ENCODE results near the gene PTPRE.

PTPRE gene

DNA sequence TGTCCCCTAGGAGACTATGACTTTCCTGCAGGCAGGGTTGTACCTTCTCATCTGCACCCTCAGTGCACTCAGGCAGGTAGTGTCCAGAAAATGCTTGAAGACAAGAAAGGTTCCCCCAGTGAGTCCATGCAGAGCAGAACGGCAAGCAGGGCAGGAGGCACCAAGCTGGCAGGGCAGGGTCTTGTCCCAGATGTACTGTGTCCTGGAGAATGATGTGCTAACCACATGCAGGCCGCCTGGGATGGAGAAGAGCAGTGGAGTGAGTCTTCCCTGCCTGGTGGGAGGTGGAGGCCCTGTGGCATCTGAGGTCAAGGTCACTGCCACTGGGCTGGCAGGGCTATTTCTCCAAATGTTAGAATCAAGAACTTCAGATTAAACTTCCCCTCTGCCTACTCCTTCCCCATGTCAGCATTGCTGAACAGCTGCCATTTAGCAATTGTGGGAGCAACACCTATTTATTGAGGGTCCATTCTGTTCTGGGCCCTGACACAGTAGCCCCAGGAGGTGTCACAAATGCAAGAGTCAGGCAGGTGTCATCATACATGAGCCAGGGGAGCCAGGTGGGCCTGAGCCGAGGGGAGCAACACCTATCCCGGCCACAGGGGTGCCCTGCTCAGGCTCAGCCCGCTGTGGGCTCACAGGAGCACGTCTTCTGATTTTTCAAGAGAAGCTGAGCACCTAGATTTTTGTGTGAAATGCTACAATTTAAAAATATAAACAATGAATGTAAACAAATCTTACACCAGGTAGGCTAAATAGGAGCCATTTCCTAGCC, 34.1 kb downstream of the PTPRE start:
- DNase-seq (ENCODE audit: low read depth), result no peak
- in situ Hi-C loops (cut with HindIII; ENCODE audit: low sequenced_read_pairs), result no loop called here
- TF ChIP-seq, protein P1, sequence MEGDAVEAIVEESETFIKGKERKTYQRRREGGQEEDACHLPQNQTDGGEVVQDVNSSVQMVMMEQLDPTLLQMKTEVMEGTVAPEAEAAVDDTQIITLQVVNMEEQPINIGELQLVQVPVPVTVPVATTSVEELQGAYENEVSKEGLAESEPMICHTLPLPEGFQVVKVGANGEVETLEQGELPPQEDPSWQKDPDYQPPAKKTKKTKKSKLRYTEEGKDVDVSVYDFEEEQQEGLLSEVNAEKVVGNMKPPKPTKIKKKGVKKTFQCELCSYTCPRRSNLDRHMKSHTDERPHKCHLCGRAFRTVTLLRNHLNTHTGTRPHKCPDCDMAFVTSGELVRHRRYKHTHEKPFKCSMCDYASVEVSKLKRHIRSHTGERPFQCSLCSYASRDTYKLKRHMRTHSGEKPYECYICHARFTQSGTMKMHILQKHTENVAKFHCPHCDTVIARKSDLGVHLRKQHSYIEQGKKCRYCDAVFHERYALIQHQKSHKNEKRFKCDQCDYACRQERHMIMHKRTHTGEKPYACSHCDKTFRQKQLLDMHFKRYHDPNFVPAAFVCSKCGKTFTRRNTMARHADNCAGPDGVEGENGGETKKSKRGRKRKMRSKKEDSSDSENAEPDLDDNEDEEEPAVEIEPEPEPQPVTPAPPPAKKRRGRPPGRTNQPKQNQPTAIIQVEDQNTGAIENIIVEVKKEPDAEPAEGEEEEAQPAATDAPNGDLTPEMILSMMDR (IDR thresholded peaks at IDR 0.05; ENCODE audit: low read depth, low read length, missing control alignments), result no peak
- H3K4me3 ChIP-seq (ENCODE audit: low read depth, low read length), result no peak overlapping the region

DNA sequence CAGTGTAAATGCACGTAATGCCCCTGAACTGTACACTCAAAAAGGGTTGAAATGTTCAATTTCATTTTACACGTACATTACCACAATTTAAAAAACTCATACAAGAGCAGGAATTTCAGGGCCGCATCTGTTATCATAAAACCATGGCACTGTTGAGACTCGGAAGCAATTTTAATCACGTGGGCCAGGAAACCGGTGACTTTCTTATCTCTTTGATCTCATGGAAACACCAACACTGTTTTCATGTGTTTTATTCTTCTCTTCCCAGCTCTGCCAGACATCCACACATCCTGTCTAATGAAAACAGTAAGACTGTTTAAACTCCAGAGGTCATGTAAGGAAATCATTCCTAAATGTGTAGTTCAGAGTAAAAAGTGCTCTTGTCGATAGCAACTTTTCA, 35.9 kb downstream of the PTPRE start:
- TF ChIP-seq, protein P1 (IDR thresholded peaks at IDR 0.05; ENCODE audit: low read depth, low read length, missing control alignments), result no peak
- no peak for DNase-seq (ENCODE audit: low read depth)
- H3K4me3 ChIP-seq (ENCODE audit: low read depth, low read length), result no peak overlapping the region
- in situ Hi-C loops (cut with HindIII; ENCODE audit: low sequenced_read_pairs), result no loop called here

- no peak for DNase-seq (ENCODE audit: low read depth)
- no peak overlapping the region for H3K4me3 ChIP-seq (ENCODE audit: low read depth, low read length)
- in situ Hi-C loops (cut with HindIII; ENCODE audit: low sequenced_read_pairs), result no loop called here
- TF ChIP-seq, protein P1 (IDR thresholded peaks at IDR 0.05; ENCODE audit: low read depth, low read length, missing control alignments), result no peak
These were observed 36.5 kb downstream of the PTPRE start for GRCh38 chr10:127943336-127943910.

DNA sequence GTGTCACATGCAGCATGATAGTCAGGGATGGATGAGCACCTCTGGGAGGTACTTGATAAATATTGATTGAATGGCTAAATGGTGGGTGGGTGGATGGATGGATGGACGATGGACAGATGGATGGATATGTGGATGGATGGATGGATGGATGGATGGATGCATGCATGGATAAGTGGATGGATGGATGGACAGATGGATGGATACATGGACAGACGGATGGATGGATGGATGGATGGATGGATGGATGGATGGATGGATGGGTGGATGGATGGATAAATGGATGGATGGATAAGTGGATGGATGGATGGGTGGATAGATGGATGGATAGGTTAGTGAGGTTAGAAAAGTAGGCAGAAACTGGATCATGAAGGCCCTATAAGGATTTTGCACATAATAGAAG, 37.4 kb downstream of the PTPRE start:
- TF ChIP-seq, protein P1 (IDR thresholded peaks at IDR 0.05; ENCODE audit: low read depth, low read length, missing control alignments), result no peak
- no peak for DNase-seq (ENCODE audit: low read depth)
- in situ Hi-C loops (cut with HindIII; ENCODE audit: low sequenced_read_pairs), result no loop called here
- no peak overlapping the region for H3K4me3 ChIP-seq (ENCODE audit: low read depth, low read length)

DNA sequence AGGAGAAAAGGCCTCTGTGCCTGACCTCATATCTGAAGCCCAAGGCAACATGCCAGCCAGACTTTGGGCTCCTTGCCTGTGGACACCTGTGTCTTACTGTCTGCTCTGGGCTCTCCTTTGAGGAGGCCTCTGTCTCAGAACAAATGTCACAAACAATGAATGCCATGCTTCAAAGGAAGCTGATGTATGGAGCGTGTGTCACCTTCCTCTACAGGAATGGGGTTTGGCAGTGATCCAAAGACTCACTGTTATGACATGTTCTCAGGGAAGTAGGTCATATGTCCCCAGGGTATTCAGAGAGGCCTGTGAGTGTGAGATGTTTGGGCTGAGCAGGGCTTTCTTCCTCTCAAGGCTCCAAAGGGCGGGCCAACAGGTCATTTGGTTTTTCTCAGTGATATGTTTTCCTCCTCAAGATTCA, 38.4 kb downstream of the PTPRE start:
- no peak overlapping the region for H3K4me3 ChIP-seq (ENCODE audit: low read depth, low read length)
- DNase-seq (ENCODE audit: low read depth), result no peak
- in situ Hi-C loops (cut with HindIII; ENCODE audit: low sequenced_read_pairs), result no loop called here
- TF ChIP-seq, protein P1 (IDR thresholded peaks at IDR 0.05; ENCODE audit: low read depth, low read length, missing control alignments), result no peak

- DNase-seq (ENCODE audit: low read depth), result no peak
- in situ Hi-C loops (cut with HindIII; ENCODE audit: low sequenced_read_pairs), result no loop called here
- TF ChIP-seq, protein P1 (IDR thresholded peaks at IDR 0.05; ENCODE audit: low read depth, low read length, missing control alignments), result no peak
- H3K4me3 ChIP-seq (ENCODE audit: low read depth, low read length), result no peak overlapping the region
These were observed 39.2 kb downstream of the PTPRE start for GRCh38 chr10:127945948-127946711.
